Right lobe of liver (tissue), 6 donors: ENCODE measurements around the gene ZACN. TPM values are rescaled to one million over a fixed set of nuclear protein-coding genes. Genes with fewer than 3 reads are reported as not detected.

ENCODE experiments used
- ATAC-seq, 4 donors: fragments of 200-7000 bp; cut with Tn5 transposase; one replicate each; pipeline ENCODE4 v1.9.1; 2020; ENCODE audit warnings: mild to moderate bottlenecking in 4 of 4, moderate library complexity in 4 of 4
- DNase-seq, 3 donors: peaks; one replicate each; pipeline ENCODE4 v3.0.0-alpha.2; 2020
- H3K27ac ChIP-seq, 3 donors: fragments of 200-600 bp; one replicate each; pipeline ENCODE4 v1.8.0; 2022
- H3K27me3 ChIP-seq, 2 donors: fragments of 200-600 bp; one replicate each; pipeline ENCODE4 v1.8.0; 2022
- H3K36me3 ChIP-seq, 4 donors: fragments of 200-600 bp; sonication (generic) in 1 of 4; one replicate each; pipeline versions ENCODE4 v1.5.1 to v1.8.0; 2017 to 2022; ENCODE audit warnings: control low read depth in 1 of 4
- H3K4me1 ChIP-seq, 4 donors: fragments of 200-600 bp; sonication (generic) in 1 of 4; one replicate each; pipeline versions ENCODE4 v1.5.1 to v1.8.0; 2017 to 2022; ENCODE audit warnings: control low read depth in 1 of 4
- H3K4me3 ChIP-seq, 3 donors: fragments of 200-600 bp; one replicate each; pipeline ENCODE4 v1.8.0; 2022
- H3K9me3 ChIP-seq, 4 donors: fragments of 200-600 bp; sonication (generic) in 1 of 4; one replicate each; pipeline versions ENCODE4 v1.5.1 to v1.8.0; 2017 to 2022; ENCODE audit warnings: control low read depth in 1 of 4
- CTCF ChIP-seq, 4 donors: fragments of 200-600 bp in 3 of 4; fragments of 450-650 bp in 1 of 4; IDR thresholded peaks; one replicate each; pipeline versions ENCODE4 v1.5.1 to v1.8.0; 2016 to 2022; ENCODE audit warnings: antibody characterized with exemption in 4 of 4, mild to moderate bottlenecking in 2 of 4
- POLR2A ChIP-seq: fragments of 450-650 bp; IDR thresholded peaks from one replicate; pipeline ENCODE4 v1.6.1; 2017; ENCODE audit warnings: antibody characterized with exemption, mild to moderate bottlenecking
- WGBS: methylation state at CpG from one replicate; pipeline ENCODE4 v1.1.6; 2018; ENCODE audit warnings: low coverage, low lambda C conversion rate; ENCODE audit not compliant: insufficient coverage; ENCODE audit errors: missing lambda C conversion rate; 5-methylcytosine and 5-hydroxymethylcytosine counted together
- intact Hi-C, 2 donors: fragments of 100-400 bp; cut with DNase I; formaldehyde crosslinking; loops; one replicate each; pipeline versions ENCODE4 v1.11.2 to v1.14.1; 2022
- total RNA-seq, 6 experiments: library from RNA; depleted of rRNA in 2 of 6; stranded (reverse); fragments of >200 nt in 2 of 6; fragmentation: NEBNext Ultra II Directional in 3 of 6; extraction: Animal tissue kit (Norgen Biotek cat#: 25700) in 3 of 6; gene quantifications; one replicate each; pipeline versions ENCODE4 v1.1.0 to v1.2.4, GENCODE V29; 2016 to 2023
- donor health status: DM: no; HTN: yes; CAD: no.
- donor health status: DM: no; HTN: no; CAD: no.
- donor health status: DM: no; HTN: no; CAD: no.
- donor health status: DM: no; HTN: yes; CAD: no.
- donor health status: DM: no; HTN: yes; CAD: no.

ZACN gene
- total RNA-seq, 6 experiments from 2014 or later = not detected

DNA sequence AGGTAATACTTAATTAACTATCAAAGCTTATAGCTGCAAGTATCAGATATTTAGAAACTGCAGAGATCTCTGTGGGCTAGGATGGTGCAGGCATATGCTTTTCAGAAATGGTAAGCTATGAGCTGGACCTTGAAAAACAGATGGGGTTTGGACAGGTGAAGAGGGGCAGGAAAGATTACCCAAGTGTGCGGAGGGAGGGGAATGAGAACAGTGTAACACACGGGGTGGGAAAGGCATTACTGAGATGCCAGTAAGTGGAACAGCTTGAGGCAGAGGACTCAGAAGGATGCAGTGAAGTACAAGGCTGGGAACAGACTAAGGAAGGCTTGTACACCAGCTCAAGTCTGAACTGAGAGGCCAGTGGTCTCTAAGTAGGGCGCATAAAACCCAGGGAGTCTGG is 29.7 kb upstream of the ZACN start:
- WGBS = 86% methylated on average over 3 of the region's 3 CpGs
- ATAC-seq = no peak

GRCh38 chr17:76049836-76050537 is 29.0 kb upstream of the ZACN start:
- DNase-seq (no peak), ATAC-seq (no peak)
- Histone ChIP-seq H3K36me3 (peaks cover 0 to 89% (median 46%) of the 10 kb centered on the region in 4 donors), H3K4me3 (no peak overlapping the region), H3K4me1 (no peaks in the 10 kb centered on the region), H3K27me3 (no peaks in the 10 kb centered on the region), H3K27ac (no peak overlapping the region), H3K9me3 (no peaks in the 10 kb centered on the region)
- intact Hi-C loops = no loop called here
- TF ChIP-seq CTCF (IDR thresholded peaks at IDR 0.05) (no peak), POLR2A (no peak)
- 87% methylated on average over 7 of the region's 15 CpGs for WGBS

More for the DNA sequence above, 29.7 kb upstream of the ZACN start:
- peaks cover 0 to 89% (median 47%) of the 10 kb centered on the region in 4 donors for H3K36me3 ChIP-seq
- no peak overlapping the region for H3K27ac ChIP-seq
- no peak overlapping the region for H3K4me3 ChIP-seq
- H3K27me3 ChIP-seq = no peaks in the 10 kb centered on the region
- TF ChIP-seq POLR2A (no peak), CTCF (IDR thresholded peaks at IDR 0.05) (no peak)
- intact Hi-C loops = no loop called here
- H3K4me1 ChIP-seq = no peaks in the 10 kb centered on the region
- H3K9me3 ChIP-seq = no peaks in the 10 kb centered on the region
- no peak for DNase-seq

GRCh38 chr17:76050538-76051467 is 28.2 kb upstream of the ZACN start:
- DNase-seq = no peak
- ATAC-seq = no peak
- no peaks in the 10 kb centered on the region for H3K4me1 ChIP-seq
- peaks cover 0 to 87% (median 41%) of the 10 kb centered on the region in 4 donors for H3K36me3 ChIP-seq
- no peak overlapping the region for H3K4me3 ChIP-seq
- H3K9me3 ChIP-seq = no peaks in the 10 kb centered on the region
- WGBS = 87% methylated on average over 9 of the region's 11 CpGs
- no peak overlapping the region for H3K27ac ChIP-seq
- TF ChIP-seq POLR2A (no peak), CTCF (IDR thresholded peaks at IDR 0.05) (no peak)
- H3K27me3 ChIP-seq = no peaks in the 10 kb centered on the region
- intact Hi-C loops = no loop called here

- DNase-seq (no peak), ATAC-seq (no peak)
- Histone ChIP-seq H3K27me3 (no peaks in the 10 kb centered on the region), H3K9me3 (no peaks in the 10 kb centered on the region), H3K36me3 (peaks cover 2 to 87% (median 42%) of the 10 kb centered on the region in 4 donors), H3K27ac (no peak overlapping the region), H3K4me1 (no peaks in the 10 kb centered on the region), H3K4me3 (no peak overlapping the region)
- TF ChIP-seq POLR2A (no peak), CTCF (IDR thresholded peaks at IDR 0.05) (no peak)
- 79% methylated on average over 6 of the region's 6 CpGs for WGBS
- intact Hi-C loops = no loop called here
Measured at GRCh38 chr17:76051561-76051960, 27.4 kb upstream of the ZACN start.
